Measurements from ENCODE around the gene COP1.
"Not testable (repeated sequence)": the region's sequence is repeated elsewhere in the genome, so short reads cannot be mapped to it uniquely, and the experiment has no call there.

The COP1 gene

GRCh38 chr1:176206961-176207902 lies at the start of gene COP1:
TSS of gene COP1 (minus strand) at chr1:176207286. CDS start at chr1:176206978, 308 bp downstream.
- DNase-seq (ENCODE audit: low spot score): peak; percentile 96

- no peak for DNase-seq (ENCODE audit: low spot score)
Observed at GRCh38 chr1:176252191-176252590, 45.1 kb upstream of the COP1 start.

- no peak for DNase-seq (ENCODE audit: low spot score)
Observed at GRCh38 chr1:176244851-176245250, 37.8 kb upstream of the COP1 start.

GRCh38 chr1:176243746-176244145 lies 36.7 kb upstream of the COP1 start:
- DNase-seq (ENCODE audit: low spot score): no peak

- no peak for DNase-seq (ENCODE audit: low spot score)
Observed at GRCh38 chr1:176241385-176242015, 34.4 kb upstream of the COP1 start.

GRCh38 chr1:176233657-176234056 lies 26.6 kb upstream of the COP1 start:
- DNase-seq (ENCODE audit: low spot score): not testable (repeated sequence)

GRCh38 chr1:176227579-176227978 lies 20.5 kb upstream of the COP1 start:
- no peak for DNase-seq (ENCODE audit: low spot score)

- no peak for DNase-seq (ENCODE audit: low spot score)
Observed at GRCh38 chr1:176225911-176226310, 18.8 kb upstream of the COP1 start.

GRCh38 chr1:176225479-176225875 lies 18.4 kb upstream of the COP1 start:
- no peak for DNase-seq (ENCODE audit: low spot score)

GRCh38 chr1:176222196-176222595 lies 15.1 kb upstream of the COP1 start:
- no peak for DNase-seq (ENCODE audit: low spot score)

GRCh38 chr1:176220100-176220689 lies 13.1 kb upstream of the COP1 start:
- DNase-seq (ENCODE audit: low spot score): no peak

GRCh38 chr1:176217461-176218099 lies 10.5 kb upstream of the COP1 start:
- no peak for DNase-seq (ENCODE audit: low spot score)

- no peak for DNase-seq (ENCODE audit: low spot score)
Observed at GRCh38 chr1:176216031-176216430, 8.9 kb upstream of the COP1 start.

- no peak for DNase-seq (ENCODE audit: low spot score)
Observed at GRCh38 chr1:176211396-176212165, 4.5 kb upstream of the COP1 start.

- DNase-seq (ENCODE audit: low spot score): no peak
Observed at GRCh38 chr1:176208034-176208433, 948 bp upstream of the COP1 start.

GRCh38 chr1:176206006-176206960 lies 803 bp downstream of the COP1 start:
- peak; percentile 74 for DNase-seq (ENCODE audit: low spot score)

- DNase-seq (ENCODE audit: low spot score): no peak
Observed at GRCh38 chr1:176205332-176205914, 1.7 kb downstream of the COP1 start.

GRCh38 chr1:176204655-176205054 lies 2.4 kb downstream of the COP1 start:
- not testable (repeated sequence) for DNase-seq (ENCODE audit: low spot score)

- no peak for DNase-seq (ENCODE audit: low spot score)
Observed at GRCh38 chr1:176203735-176204134, 3.4 kb downstream of the COP1 start.

GRCh38 chr1:176201568-176201967 lies 5.5 kb downstream of the COP1 start:
- DNase-seq (ENCODE audit: low spot score): no peak
